B cell (primary cell): ENCODE results near the gene SLIT3. TPM values are rescaled to one million over a fixed set of nuclear protein-coding genes. Genes with fewer than 3 reads are reported as not detected.

ENCODE experiments used
- ATAC-seq: fragments of 200-7000 bp; cut with Tn5 transposase; one replicate; pipeline ENCODE4 v1.10.0; 2021; ENCODE audit warnings: low read depth, mild to moderate bottlenecking, moderate number of reproducible peaks, moderate library complexity
- CTCF ChIA-PET: fragments of 350-600 bp; sonication (Branson Sonifier 250); formaldehyde crosslinking; loops from one replicate; lab custom pipeline; 2021; ENCODE audit warnings: antibody characterized with exemption, inconsistent platforms; lab: Charles Lee
- POLR2A ChIA-PET: fragments of 350-600 bp; sonication (Branson Sonifier 250); formaldehyde crosslinking; loops from one replicate; lab custom pipeline; 2021; ENCODE audit warnings: antibody characterized with exemption; lab: Charles Lee
- DNase-seq: peaks from one replicate; pipeline ENCODE4 v3.0.0; 2013
- H2AFZ ChIP-seq: 2 replicates; pipeline ENCODE4 v1.6.1; 2012; ENCODE audit warnings: mild to moderate bottlenecking, low read depth, low read length; ENCODE audit not compliant: insufficient read depth, poor library complexity, severe bottlenecking
- H3K27ac ChIP-seq, 2 donors: 1 replicate in 1 of 2; 2 replicates in 1 of 2; pipeline ENCODE4 v1.5.1; 2012 to 2013; ENCODE audit warnings: low read length in 2 of 2, mild to moderate bottlenecking in 2 of 2, moderate library complexity in 1 of 2
- H3K27me3 ChIP-seq, 4 experiments: fragments of 200-600 bp in 1 of 4; sonication (generic) in 1 of 4; replicated peaks in 1 of 4; 1 replicate in 2 of 4; 2 replicates in 2 of 4; pipeline versions ENCODE4 v1.6.1 to v1.7.0; 2013 to 2016; ENCODE audit warnings: low read length in 3 of 4, mild to moderate bottlenecking in 2 of 4, mixed read lengths in 1 of 4, moderate library complexity in 1 of 4; ENCODE audit not compliant: insufficient read depth in 4 of 4, control insufficient read depth in 3 of 4; ENCODE audit errors: control extremely low read depth in 1 of 4
- H3K36me3 ChIP-seq, 2 experiments: replicated peaks in 1 of 2; 1 replicate in 1 of 2; 2 replicates in 1 of 2; pipeline versions ENCODE4 v1.6.1 to v1.7.1; 2013; ENCODE audit warnings: low read length in 1 of 2; ENCODE audit not compliant: insufficient read depth in 2 of 2, control insufficient read depth in 1 of 2; ENCODE audit errors: control extremely low read depth in 1 of 2, extremely low read depth in 1 of 2
- H3K4me1 ChIP-seq, 2 donors: fragments of 200-600 bp in 1 of 2; sonication (generic) in 1 of 2; 1 replicate in 1 of 2; 2 replicates in 1 of 2; pipeline versions ENCODE4 v1.5.1 to v1.6.1; 2013 to 2017; ENCODE audit warnings: low read length in 2 of 2; ENCODE audit not compliant: control insufficient read depth in 2 of 2, insufficient read depth in 2 of 2
- H3K4me2 ChIP-seq: replicated peaks from 2 replicates; pipeline ENCODE3; 2012; ENCODE audit warnings: mild to moderate bottlenecking, low read depth, low read length; ENCODE audit not compliant: poor library complexity, severe bottlenecking
- H3K4me3 ChIP-seq, 5 experiments: fragments of 200-600 bp in 1 of 5; sonication (generic) in 1 of 5; 1 replicate in 3 of 5; 2 replicates in 2 of 5; pipeline versions ENCODE4 v1.5.1 to v1.7.0; 2011 to 2016; ENCODE audit warnings: low read length in 4 of 5, mild to moderate bottlenecking in 4 of 5, low read depth in 2 of 5, control low read depth in 1 of 5, moderate library complexity in 1 of 5; ENCODE audit not compliant: insufficient read depth in 1 of 5; ENCODE audit errors: control extremely low read depth in 1 of 5, extremely low read depth in 1 of 5
- H3K79me2 ChIP-seq: fragments of 200-600 bp; sonication (generic); one replicate; pipeline ENCODE4 v1.6.0; 2016; ENCODE audit warnings: low read length; ENCODE audit not compliant: control insufficient read depth, insufficient read depth
- H3K9ac ChIP-seq: fragments of 200-600 bp; sonication (generic); 2 replicates; pipeline ENCODE4 v1.6.1; 2017; ENCODE audit warnings: mild to moderate bottlenecking, low read length, moderate library complexity
- H3K9me3 ChIP-seq, 3 donors: one replicate each; pipeline versions ENCODE4 v1.6.1 to v1.7.1; 2013; ENCODE audit warnings: low read length in 2 of 3; ENCODE audit not compliant: control insufficient read depth in 2 of 3, insufficient read depth in 1 of 3; ENCODE audit errors: control extremely low read depth in 1 of 3
- H4K20me1 ChIP-seq: 2 replicates; pipeline ENCODE4 v1.6.0; 2012; ENCODE audit warnings: mild to moderate bottlenecking, low read length; ENCODE audit not compliant: insufficient read depth, control insufficient read depth, poor library complexity, severe bottlenecking
- H3K27ac Mint-ChIP-seq: one replicate; pipeline ENCODE4 v1.8.0; 2021; ENCODE audit warnings: mixed read lengths
- H3K27me3 Mint-ChIP-seq: one replicate; pipeline ENCODE4 v1.8.0; 2021; ENCODE audit warnings: mixed read lengths
- H3K4me1 Mint-ChIP-seq: one replicate; pipeline ENCODE4 v1.8.0; 2021; ENCODE audit warnings: mixed read lengths
- H3K4me3 Mint-ChIP-seq: one replicate; pipeline ENCODE4 v1.8.0; 2021; ENCODE audit warnings: mixed read lengths
- H3K9me3 Mint-ChIP-seq: one replicate; pipeline ENCODE4 v1.8.0; 2022; ENCODE audit warnings: mixed read lengths; ENCODE audit not compliant: insufficient read depth
- EZH2 ChIP-seq: IDR thresholded peaks from 2 replicates; pipeline ENCODE4 v1.6.1; 2012; ENCODE audit warnings: borderline replicate concordance, low read depth, mild to moderate bottlenecking, moderate library complexity, low read length; ENCODE audit not compliant: insufficient read depth, poor library complexity, severe bottlenecking
- WGBS: methylation state at CpG from one replicate; pipeline ENCODE4 v1.1.5; 2013; ENCODE audit warnings: missing lambda C conversion rate; ENCODE audit not compliant: insufficient coverage; 5-methylcytosine and 5-hydroxymethylcytosine counted together
- intact Hi-C: fragments of 100-400 bp; cut with micrococcal nuclease; formaldehyde crosslinking; loops from one replicate; pipeline ENCODE4 v1.10.0; 2022
- polyA plus RNA-seq: library from polyadenylated mRNA; depleted of rRNA; stranded (reverse); fragments of >200 nt; gene quantifications from 2 replicates; pipeline ENCODE4 v1.2.3, GENCODE V29; 2012
- total RNA-seq, 2 donors: library from RNA; stranded (reverse); fragments of 120-200 nt in 1 of 2; gene quantifications; 1 replicate in 1 of 2; 2 replicates in 1 of 2; pipeline versions ENCODE4 v1.2.3 to v1.2.4, GENCODE V29; 2013 to 2022
- TF ChIP-seq, protein P1 (sequence below): fragments of 200-600 bp; IDR thresholded peaks from one replicate; pipeline ENCODE4 v1.8.0; 2022; ENCODE audit warnings: antibody characterized with exemption, mild to moderate bottlenecking

The SLIT3 gene
- total and polyA plus RNA-seq, 2 donors (not counting 1 experiment from before 2014, with no cell fraction given), result not detected

DNA sequence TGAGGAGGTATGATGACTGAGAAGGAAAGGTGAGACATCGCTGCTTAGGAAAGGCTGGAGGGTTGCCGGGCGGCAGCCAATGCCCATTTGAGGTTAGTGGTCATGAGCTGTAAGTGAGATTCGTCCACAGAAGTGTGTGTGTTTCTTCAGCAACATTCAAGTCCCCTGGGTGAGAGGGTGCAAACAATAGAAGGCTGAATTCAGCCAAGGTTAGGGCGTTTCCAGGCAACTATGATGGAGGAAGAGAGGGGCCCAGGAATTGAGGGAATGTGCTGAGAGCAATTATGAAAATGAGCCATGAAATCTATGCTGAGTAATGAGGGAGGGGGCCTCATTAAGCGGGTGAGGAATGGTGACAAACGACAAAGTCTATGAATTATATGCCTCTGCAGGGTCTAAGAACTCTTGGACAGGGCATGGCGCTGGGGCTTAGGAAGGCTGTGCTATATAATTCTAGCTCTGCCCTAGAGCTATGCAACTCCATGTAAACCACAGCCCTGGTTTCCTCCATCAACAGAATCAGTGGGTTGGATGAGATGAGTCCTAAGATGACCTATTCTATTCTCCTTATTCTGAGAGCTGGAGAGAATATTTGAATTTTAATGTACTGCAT, 96.0 kb downstream of the SLIT3 start:
- ChIA-PET CTCF (no interaction called here), POLR2A (no interaction called here)
- no peak for DNase-seq
- 84% methylated on average over 8 of the region's 8 CpGs for WGBS
- Histone ChIP-seq H3K4me3 (no peak overlapping the region), H4K20me1 (no peaks in the 10 kb centered on the region), H3K9me3 (peaks cover 0 to 4% (median 0%) of the 10 kb centered on the region in 3 donors), H3K79me2 (no peaks in the 10 kb centered on the region), H3K4me1 (no peaks in the 10 kb centered on the region), H3K27me3 (no peaks in the 10 kb centered on the region), H3K36me3 (no peaks in the 10 kb centered on the region), H2AFZ (no peak overlapping the region), H3K9ac (no peak overlapping the region), H3K4me2 (no peak overlapping the region), H3K27ac (no peak overlapping the region)
- Mint-ChIP-seq H3K27me3 (no peaks in the 10 kb centered on the region), H3K9me3 (peaks cover 7% of the 10 kb centered on the region), H3K4me1 (no peaks in the 10 kb centered on the region), H3K27ac (no peak overlapping the region), H3K4me3 (no peak overlapping the region)
- intact Hi-C loops, result no loop called here
- TF ChIP-seq, protein P1, sequence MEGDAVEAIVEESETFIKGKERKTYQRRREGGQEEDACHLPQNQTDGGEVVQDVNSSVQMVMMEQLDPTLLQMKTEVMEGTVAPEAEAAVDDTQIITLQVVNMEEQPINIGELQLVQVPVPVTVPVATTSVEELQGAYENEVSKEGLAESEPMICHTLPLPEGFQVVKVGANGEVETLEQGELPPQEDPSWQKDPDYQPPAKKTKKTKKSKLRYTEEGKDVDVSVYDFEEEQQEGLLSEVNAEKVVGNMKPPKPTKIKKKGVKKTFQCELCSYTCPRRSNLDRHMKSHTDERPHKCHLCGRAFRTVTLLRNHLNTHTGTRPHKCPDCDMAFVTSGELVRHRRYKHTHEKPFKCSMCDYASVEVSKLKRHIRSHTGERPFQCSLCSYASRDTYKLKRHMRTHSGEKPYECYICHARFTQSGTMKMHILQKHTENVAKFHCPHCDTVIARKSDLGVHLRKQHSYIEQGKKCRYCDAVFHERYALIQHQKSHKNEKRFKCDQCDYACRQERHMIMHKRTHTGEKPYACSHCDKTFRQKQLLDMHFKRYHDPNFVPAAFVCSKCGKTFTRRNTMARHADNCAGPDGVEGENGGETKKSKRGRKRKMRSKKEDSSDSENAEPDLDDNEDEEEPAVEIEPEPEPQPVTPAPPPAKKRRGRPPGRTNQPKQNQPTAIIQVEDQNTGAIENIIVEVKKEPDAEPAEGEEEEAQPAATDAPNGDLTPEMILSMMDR, result no peak
- TF ChIP-seq EZH2, result no peak
- no peak for ATAC-seq

DNA sequence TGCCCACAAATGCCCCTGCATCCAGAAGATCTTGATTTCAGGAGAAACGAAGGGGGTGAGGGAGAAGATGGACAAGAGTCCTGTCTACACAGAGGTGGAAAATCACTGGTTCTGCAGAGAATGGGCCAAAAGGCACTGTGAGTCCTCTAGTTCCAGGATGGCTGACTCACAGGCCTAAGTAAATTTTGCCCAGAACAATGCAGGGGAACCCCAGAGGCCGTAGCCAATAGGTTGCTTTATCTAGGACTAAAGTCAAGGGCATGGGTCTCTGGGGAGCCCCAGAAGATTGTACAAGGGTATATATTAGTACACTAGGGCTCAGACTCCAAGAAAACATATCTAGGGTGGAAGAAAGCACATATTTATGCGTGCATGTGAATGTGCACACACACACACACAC, 98.0 kb downstream of the SLIT3 start:
- no peak overlapping the region for H3K4me3 ChIP-seq
- H2AFZ ChIP-seq, result no peak overlapping the region
- H3K9me3 Mint-ChIP-seq, result peaks cover 6% of the 10 kb centered on the region
- ChIA-PET CTCF (no interaction called here), POLR2A (no interaction called here)
- no peaks in the 10 kb centered on the region for H3K27me3 ChIP-seq
- ATAC-seq (no peak), DNase-seq (no peak)
- H3K27me3 Mint-ChIP-seq, result no peaks in the 10 kb centered on the region
- WGBS, result 70% methylated on average over 1 of the region's 3 CpGs
- H3K36me3 ChIP-seq, result no peaks in the 10 kb centered on the region
- H3K4me3 Mint-ChIP-seq, result no peak overlapping the region
- H4K20me1 ChIP-seq, result no peaks in the 10 kb centered on the region
- H3K27ac Mint-ChIP-seq, result no peak overlapping the region
- peaks cover 0 to 4% (median 0%) of the 10 kb centered on the region in 3 donors for H3K9me3 ChIP-seq
- no peaks in the 10 kb centered on the region for H3K4me1 Mint-ChIP-seq
- no peaks in the 10 kb centered on the region for H3K79me2 ChIP-seq
- TF ChIP-seq, protein P1, result no peak
- TF ChIP-seq EZH2, result no peak
- H3K4me1 ChIP-seq, result no peaks in the 10 kb centered on the region
- intact Hi-C loops, result no loop called here
- no peak overlapping the region for H3K9ac ChIP-seq
- no peak overlapping the region for H3K27ac ChIP-seq
- H3K4me2 ChIP-seq, result no peak overlapping the region
